ENCODE measurements around the gene PNPLA1. TPM values are rescaled to one million over a fixed set of nuclear protein-coding genes. Genes with fewer than 3 reads are reported as not detected.

The PNPLA1 gene
- total RNA-seq, 1 donor from 2014 or later, result not detected

- no peak for DNase-seq (ENCODE audit: low spot score)
- Mint-ChIP-seq H3K36me3 (ENCODE audit: low read depth) (no peaks in the 10 kb centered on the region), H3K4me3 (no peak overlapping the region), H3K27ac (no peak overlapping the region), H3K9me3 (no peaks in the 10 kb centered on the region), H3K4me1 (ENCODE audit: low read depth) (no peaks in the 10 kb centered on the region), H3K27me3 (ENCODE audit: insufficient read depth) (peaks cover 29% of the 10 kb centered on the region)
- intact Hi-C loops (cut with micrococcal nuclease), result no loop called here
Measured at GRCh38 chr6:36318690-36319435, 49.0 kb downstream of the PNPLA1 start.

DNA sequence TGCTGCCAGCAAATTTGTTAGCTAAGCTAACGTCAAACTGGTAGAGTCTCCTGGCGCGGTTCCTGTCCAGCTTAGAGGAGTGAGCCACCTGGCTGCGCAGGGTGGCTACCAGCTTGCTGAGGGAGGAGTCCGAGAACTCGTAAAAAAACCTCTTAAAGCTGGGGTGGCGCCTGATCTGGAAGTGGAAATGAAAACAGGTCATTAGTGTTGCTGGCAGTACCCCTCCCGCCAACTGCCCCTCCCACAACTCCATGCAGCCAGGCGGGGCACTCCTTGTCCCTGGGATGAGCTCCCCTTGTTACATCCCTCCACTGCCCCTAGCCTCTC, 49.5 kb downstream of the PNPLA1 start:
- intact Hi-C loops (cut with micrococcal nuclease), result no loop called here
- no peaks in the 10 kb centered on the region for H3K4me1 Mint-ChIP-seq (ENCODE audit: low read depth)
- peaks cover 29% of the 10 kb centered on the region for H3K27me3 Mint-ChIP-seq (ENCODE audit: insufficient read depth)
- DNase-seq (ENCODE audit: low spot score), result no peak
- H3K4me3 Mint-ChIP-seq, result no peak overlapping the region
- no peak overlapping the region for H3K27ac Mint-ChIP-seq
- no peaks in the 10 kb centered on the region for H3K36me3 Mint-ChIP-seq (ENCODE audit: low read depth)
- no peaks in the 10 kb centered on the region for H3K9me3 Mint-ChIP-seq

GRCh38 chr6:36319821-36320220, 50.0 kb downstream of the PNPLA1 start:
- H3K4me1 Mint-ChIP-seq (ENCODE audit: low read depth), result no peaks in the 10 kb centered on the region
- no peaks in the 10 kb centered on the region for H3K9me3 Mint-ChIP-seq
- DNase-seq (ENCODE audit: low spot score), result no peak
- H3K27ac Mint-ChIP-seq, result no peak overlapping the region
- H3K27me3 Mint-ChIP-seq (ENCODE audit: insufficient read depth), result peaks cover 29% of the 10 kb centered on the region
- H3K4me3 Mint-ChIP-seq, result no peak overlapping the region
- intact Hi-C loops (cut with micrococcal nuclease), result no loop called here
- no peaks in the 10 kb centered on the region for H3K36me3 Mint-ChIP-seq (ENCODE audit: low read depth)

DNA sequence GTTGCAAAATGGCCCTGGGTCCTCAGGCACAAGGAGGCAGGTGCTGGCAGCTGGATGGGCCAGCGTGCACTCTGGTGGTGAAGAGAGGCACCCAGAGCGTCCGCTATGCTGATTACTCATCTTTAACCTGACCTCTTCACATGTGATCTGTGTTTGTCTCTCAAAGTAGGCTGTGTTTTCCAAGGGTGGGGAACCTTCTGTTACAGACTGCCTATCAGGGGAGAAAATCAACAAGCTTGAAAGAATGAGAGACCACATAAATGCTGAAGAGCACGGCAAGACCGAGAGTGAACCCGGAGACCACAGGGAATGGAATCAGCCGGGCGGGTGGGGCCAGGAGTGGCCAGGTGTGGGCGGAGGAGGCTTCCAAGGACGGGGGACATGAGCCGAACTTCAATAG, 50.6 kb downstream of the PNPLA1 start:
- no peak for DNase-seq (ENCODE audit: low spot score)
- no peak overlapping the region for H3K27ac Mint-ChIP-seq
- H3K36me3 Mint-ChIP-seq (ENCODE audit: low read depth), result no peaks in the 10 kb centered on the region
- H3K9me3 Mint-ChIP-seq, result no peaks in the 10 kb centered on the region
- intact Hi-C loops (cut with micrococcal nuclease), result no loop called here
- H3K4me3 Mint-ChIP-seq, result no peak overlapping the region
- peaks cover 28% of the 10 kb centered on the region for H3K27me3 Mint-ChIP-seq (ENCODE audit: insufficient read depth)
- H3K4me1 Mint-ChIP-seq (ENCODE audit: low read depth), result no peaks in the 10 kb centered on the region

- H3K27ac Mint-ChIP-seq, result no peak overlapping the region
- H3K27me3 Mint-ChIP-seq (ENCODE audit: insufficient read depth), result peaks cover 20% of the 10 kb centered on the region
- no peaks in the 10 kb centered on the region for H3K4me1 Mint-ChIP-seq (ENCODE audit: low read depth)
- no peak overlapping the region for H3K4me3 Mint-ChIP-seq
- DNase-seq (ENCODE audit: low spot score), result no peak
- H3K36me3 Mint-ChIP-seq (ENCODE audit: low read depth), result no peaks in the 10 kb centered on the region
- no peaks in the 10 kb centered on the region for H3K9me3 Mint-ChIP-seq
- intact Hi-C loops (cut with micrococcal nuclease), result no loop called here
Measured at GRCh38 chr6:36322591-36322990, 52.7 kb downstream of the PNPLA1 start.

- intact Hi-C loops (cut with micrococcal nuclease), result no loop called here
- no peaks in the 10 kb centered on the region for H3K9me3 Mint-ChIP-seq
- H3K27me3 Mint-ChIP-seq (ENCODE audit: insufficient read depth), result peaks cover 16% of the 10 kb centered on the region
- no peaks in the 10 kb centered on the region for H3K36me3 Mint-ChIP-seq (ENCODE audit: low read depth)
- no peak overlapping the region for H3K27ac Mint-ChIP-seq
- no peak overlapping the region for H3K4me3 Mint-ChIP-seq
- H3K4me1 Mint-ChIP-seq (ENCODE audit: low read depth), result no peaks in the 10 kb centered on the region
- no peak for DNase-seq (ENCODE audit: low spot score)
Measured at GRCh38 chr6:36323062-36323461, 53.2 kb downstream of the PNPLA1 start.

DNA sequence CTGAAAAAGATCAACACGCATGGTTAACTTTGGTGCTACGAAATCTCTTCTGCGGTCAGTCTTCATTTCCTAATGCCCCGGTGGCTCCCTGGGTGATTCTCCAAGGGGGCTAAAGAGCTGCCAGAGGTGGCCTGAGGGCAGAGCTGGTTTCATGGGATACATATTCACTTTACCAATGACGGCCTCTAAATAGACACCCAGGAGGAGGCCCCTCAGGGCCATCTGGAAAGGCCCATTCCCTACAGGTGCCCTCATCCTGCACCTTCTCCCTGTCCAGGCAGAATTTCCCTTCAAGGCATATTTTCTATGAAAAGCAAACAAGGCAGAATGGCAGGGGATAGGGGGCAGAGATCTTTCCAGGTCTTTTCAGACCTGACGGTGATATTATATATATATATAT, 54.3 kb downstream of the PNPLA1 start:
- Mint-ChIP-seq H3K27ac (no peak overlapping the region), H3K27me3 (ENCODE audit: insufficient read depth) (peaks cover 18% of the 10 kb centered on the region), H3K4me1 (ENCODE audit: low read depth) (no peaks in the 10 kb centered on the region), H3K4me3 (no peak overlapping the region), H3K36me3 (ENCODE audit: low read depth) (no peaks in the 10 kb centered on the region), H3K9me3 (no peaks in the 10 kb centered on the region)
- intact Hi-C loops (cut with micrococcal nuclease), result no loop called here
- DNase-seq (ENCODE audit: low spot score), result no peak

DNA sequence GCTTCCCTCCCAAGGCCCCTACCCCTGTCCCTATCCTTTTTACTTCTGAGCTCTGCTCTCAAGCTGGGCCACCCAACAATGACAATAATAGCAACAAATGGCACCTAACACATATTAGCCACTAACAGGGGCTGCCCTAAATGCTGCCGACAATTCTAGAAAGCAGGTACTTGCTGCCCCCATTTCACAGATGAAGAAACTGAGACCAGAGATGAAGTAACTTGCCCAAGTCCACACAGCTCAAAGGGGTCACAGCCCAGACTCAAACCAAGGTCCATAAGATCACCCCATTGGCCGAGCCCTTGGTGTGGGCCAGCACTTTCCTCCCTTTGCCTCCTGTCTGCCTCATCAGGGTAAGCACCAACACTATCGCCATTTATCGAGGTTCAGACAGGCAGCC, 54.9 kb downstream of the PNPLA1 start:
- intact Hi-C loops (cut with micrococcal nuclease), result no loop called here
- no peak overlapping the region for H3K27ac Mint-ChIP-seq
- H3K9me3 Mint-ChIP-seq, result no peaks in the 10 kb centered on the region
- no peak overlapping the region for H3K4me3 Mint-ChIP-seq
- no peak for DNase-seq (ENCODE audit: low spot score)
- H3K36me3 Mint-ChIP-seq (ENCODE audit: low read depth), result no peaks in the 10 kb centered on the region
- H3K4me1 Mint-ChIP-seq (ENCODE audit: low read depth), result no peaks in the 10 kb centered on the region
- peaks cover 20% of the 10 kb centered on the region for H3K27me3 Mint-ChIP-seq (ENCODE audit: insufficient read depth)

DNA sequence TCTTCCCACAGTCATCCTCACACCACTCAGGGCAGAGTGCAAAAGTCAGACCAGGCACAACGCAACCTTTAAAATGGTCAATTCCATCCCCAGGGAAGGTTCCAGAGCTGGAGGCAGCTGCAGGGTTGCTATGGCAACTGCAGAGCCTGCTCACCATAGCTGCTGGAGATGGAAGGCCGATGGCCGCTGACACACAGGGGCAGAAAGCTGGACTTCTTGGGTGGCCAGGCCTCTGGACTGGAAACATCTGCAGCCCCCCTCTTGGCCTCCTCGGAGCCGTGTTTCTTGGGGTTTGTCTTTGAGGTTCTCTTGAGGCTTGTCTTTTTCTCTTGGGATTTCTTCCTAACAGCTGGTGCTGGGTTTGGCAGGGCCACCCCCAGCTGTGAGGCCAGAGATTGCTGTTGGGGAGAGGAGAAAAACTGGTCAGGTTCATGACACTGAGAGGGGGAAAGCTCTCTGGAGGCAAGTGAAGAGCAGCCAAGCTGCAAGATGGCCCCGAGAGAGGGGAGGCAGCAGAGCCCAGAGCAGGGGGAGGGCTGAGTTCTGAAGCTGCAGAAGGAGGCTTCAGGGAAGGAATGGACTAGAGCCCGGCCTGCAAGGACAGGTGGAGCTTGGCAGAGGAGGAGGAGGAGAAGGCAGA, 56.6 kb downstream of the PNPLA1 start:
- intact Hi-C loops (cut with micrococcal nuclease), result no loop called here
- no peaks in the 10 kb centered on the region for H3K9me3 Mint-ChIP-seq
- H3K27me3 Mint-ChIP-seq (ENCODE audit: insufficient read depth), result peaks cover 21% of the 10 kb centered on the region
- no peak overlapping the region for H3K4me3 Mint-ChIP-seq
- no peak overlapping the region for H3K27ac Mint-ChIP-seq
- H3K4me1 Mint-ChIP-seq (ENCODE audit: low read depth), result no peaks in the 10 kb centered on the region
- H3K36me3 Mint-ChIP-seq (ENCODE audit: low read depth), result no peaks in the 10 kb centered on the region
- DNase-seq (ENCODE audit: low spot score), result no peak

GRCh38 chr6:36327226-36327918, 57.5 kb downstream of the PNPLA1 start:
- Mint-ChIP-seq H3K36me3 (ENCODE audit: low read depth) (no peaks in the 10 kb centered on the region), H3K4me3 (no peak overlapping the region), H3K27me3 (ENCODE audit: insufficient read depth) (peaks cover 25% of the 10 kb centered on the region), H3K27ac (no peak overlapping the region), H3K4me1 (ENCODE audit: low read depth) (no peaks in the 10 kb centered on the region), H3K9me3 (no peaks in the 10 kb centered on the region)
- no peak for DNase-seq (ENCODE audit: low spot score)
- intact Hi-C loops (cut with micrococcal nuclease), result no loop called here

- no peaks in the 10 kb centered on the region for H3K9me3 Mint-ChIP-seq
- H3K4me1 Mint-ChIP-seq (ENCODE audit: low read depth), result no peaks in the 10 kb centered on the region
- no peaks in the 10 kb centered on the region for H3K36me3 Mint-ChIP-seq (ENCODE audit: low read depth)
- DNase-seq (ENCODE audit: low spot score), result no peak
- no peak overlapping the region for H3K4me3 Mint-ChIP-seq
- intact Hi-C loops (cut with micrococcal nuclease), result no loop called here
- peaks cover 26% of the 10 kb centered on the region for H3K27me3 Mint-ChIP-seq (ENCODE audit: insufficient read depth)
- no peak overlapping the region for H3K27ac Mint-ChIP-seq
Measured at GRCh38 chr6:36327919-36328236, 58.0 kb downstream of the PNPLA1 start.

GRCh38 chr6:36328600-36328999, 58.7 kb downstream of the PNPLA1 start:
- H3K27ac Mint-ChIP-seq, result no peak overlapping the region
- no peak for DNase-seq (ENCODE audit: low spot score)
- H3K9me3 Mint-ChIP-seq, result no peaks in the 10 kb centered on the region
- H3K4me1 Mint-ChIP-seq (ENCODE audit: low read depth), result no peaks in the 10 kb centered on the region
- H3K36me3 Mint-ChIP-seq (ENCODE audit: low read depth), result no peaks in the 10 kb centered on the region
- intact Hi-C loops (cut with micrococcal nuclease), result no loop called here
- H3K4me3 Mint-ChIP-seq, result no peak overlapping the region
- peaks cover 30% of the 10 kb centered on the region for H3K27me3 Mint-ChIP-seq (ENCODE audit: insufficient read depth)

DNA sequence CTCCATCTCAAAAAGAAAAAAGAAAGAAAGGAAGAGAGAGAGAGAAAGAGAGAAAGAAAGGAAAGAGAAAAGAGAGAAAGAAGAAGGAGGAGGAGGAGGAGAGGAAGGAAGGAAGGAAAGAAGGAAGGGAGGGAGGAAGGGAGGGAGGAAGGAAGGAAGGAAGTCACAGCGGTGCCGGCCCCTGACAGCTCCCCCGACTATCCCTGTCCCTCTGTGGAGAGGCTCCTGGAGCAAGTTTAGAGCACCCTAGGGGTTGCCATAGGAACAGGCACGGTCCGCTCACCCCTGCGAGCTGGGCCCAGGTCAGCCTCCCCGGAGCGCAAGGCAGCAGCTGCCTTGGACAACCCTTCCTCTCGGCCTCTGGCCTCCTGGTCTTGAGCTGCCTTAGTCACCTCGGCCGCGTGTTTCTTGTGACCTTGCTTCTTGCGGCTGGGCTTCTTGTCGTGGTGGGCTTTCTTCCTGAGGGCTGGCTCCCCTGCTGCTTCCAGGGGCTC, 60.0 kb downstream of the PNPLA1 start:
- H3K4me3 Mint-ChIP-seq, result no peak overlapping the region
- no peak overlapping the region for H3K27ac Mint-ChIP-seq
- no peaks in the 10 kb centered on the region for H3K36me3 Mint-ChIP-seq (ENCODE audit: low read depth)
- intact Hi-C loops (cut with micrococcal nuclease), result no loop called here
- no peak for DNase-seq (ENCODE audit: low spot score)
- peaks cover 36% of the 10 kb centered on the region for H3K27me3 Mint-ChIP-seq (ENCODE audit: insufficient read depth)
- no peaks in the 10 kb centered on the region for H3K4me1 Mint-ChIP-seq (ENCODE audit: low read depth)
- no peaks in the 10 kb centered on the region for H3K9me3 Mint-ChIP-seq

Data from activated T-helper 1 cell treated with anti-CD3 and anti-CD28 coated beads, Interleukin-12 subunit alpha, Interleukin-12 subunit beta, Interleukin-2, Interleukin-4 antibody, amounts not matched to agents 30 ng/mL and 10 ng/mL and 1 ng/mL, durations not matched to agents 14 hours and 24 hours and 36 hours (primary cell).